ENCODE results near the gene PIGH.

The PIGH gene

GRCh38 chr14:67573228-67574010 is 26.6 kb downstream of the PIGH start:
- DNase-seq: no peak

GRCh38 chr14:67572608-67573007 is 27.5 kb downstream of the PIGH start:
- DNase-seq: no peak

GRCh38 chr14:67571991-67572323 is 28.1 kb downstream of the PIGH start:
- DNase-seq: no peak

GRCh38 chr14:67571275-67571990 is 28.6 kb downstream of the PIGH start:
- peak; percentile 62 for DNase-seq

GRCh38 chr14:67570453-67570852 is 29.6 kb downstream of the PIGH start:
- no peak for DNase-seq

GRCh38 chr14:67569651-67570290 is 30.3 kb downstream of the PIGH start:
- no peak for DNase-seq

- DNase-seq: no peak
Measured at GRCh38 chr14:67569011-67569650, 30.9 kb downstream of the PIGH start.

- DNase-seq: no peak
Measured at GRCh38 chr14:67567654-67568053, 32.4 kb downstream of the PIGH start.

GRCh38 chr14:67566908-67567307 is 33.2 kb downstream of the PIGH start:
- DNase-seq: no peak

GRCh38 chr14:67564236-67564635 is 35.8 kb downstream of the PIGH start:
- no peak for DNase-seq

- no peak for DNase-seq
Measured at GRCh38 chr14:67562776-67563150, 37.3 kb downstream of the PIGH start.

GRCh38 chr14:67562025-67562775 is 37.9 kb downstream of the PIGH start:
- DNase-seq: no peak

- peak; percentile 4 for DNase-seq
Measured at GRCh38 chr14:67559639-67560038, 40.4 kb downstream of the PIGH start.

GRCh38 chr14:67557656-67558055 is 42.4 kb downstream of the PIGH start:
- no peak for DNase-seq

GRCh38 chr14:67557118-67557517 is 43.0 kb downstream of the PIGH start:
- no peak for DNase-seq

GRCh38 chr14:67556671-67557070 is 43.4 kb downstream of the PIGH start:
- DNase-seq: no peak

GRCh38 chr14:67555518-67556090 is 44.5 kb downstream of the PIGH start:
- no peak for DNase-seq

- no peak for DNase-seq
Measured at GRCh38 chr14:67554341-67554740, 45.7 kb downstream of the PIGH start.

GRCh38 chr14:67553547-67553946 is 46.5 kb downstream of the PIGH start:
- no peak for DNase-seq

GRCh38 chr14:67551940-67552339 is 48.1 kb downstream of the PIGH start:
- no peak for DNase-seq

- DNase-seq: no peak
Measured at GRCh38 chr14:67551123-67551522, 48.9 kb downstream of the PIGH start.

GRCh38 chr14:67549734-67550133 is 50.3 kb downstream of the PIGH start:
- no peak for DNase-seq

All from OCI-M1 (cell line).